ENCODE data around the gene ODAM. TPM values are rescaled to one million over a fixed set of nuclear protein-coding genes. Genes with fewer than 3 reads are reported as not detected.
"Not testable (repeated sequence)": the region's sequence is repeated elsewhere in the genome, so short reads cannot be mapped to it uniquely, and the experiment has no call there.

ODAM gene
- total RNA-seq, 1 donor from 2014 or later = not detected

DNA sequence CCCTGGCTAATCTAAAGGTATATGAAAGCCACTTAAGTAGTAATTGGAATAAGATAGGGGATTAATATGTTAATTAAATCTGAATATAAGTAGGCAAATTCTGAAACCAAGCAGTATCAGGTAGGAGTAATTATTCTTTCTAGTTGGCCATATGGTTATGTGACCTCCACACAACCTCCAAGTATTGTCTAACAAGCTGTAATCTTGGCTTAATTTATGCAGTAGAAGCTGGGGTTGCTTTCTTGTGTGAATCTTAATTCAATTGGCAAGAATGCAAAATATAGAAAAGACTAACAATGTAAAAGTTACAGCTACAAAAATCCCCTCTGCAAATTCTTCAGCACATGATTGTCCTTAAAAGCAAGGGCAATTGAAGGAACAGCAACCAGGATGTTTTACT is 20.6 kb downstream of the ODAM start:
- DNase-seq; ATAC-seq (ENCODE audit: poor library complexity); intact Hi-C loops (cut with DNase I): not testable (repeated sequence)

- ATAC-seq (ENCODE audit: poor library complexity); DNase-seq; intact Hi-C loops (cut with DNase I): not testable (repeated sequence)
Observed at GRCh38 chr4:70216550-70216949, 21.0 kb downstream of the ODAM start.

- DNase-seq; ATAC-seq (ENCODE audit: poor library complexity); intact Hi-C loops (cut with DNase I): not testable (repeated sequence)
Observed at GRCh38 chr4:70221389-70221788, 25.9 kb downstream of the ODAM start.

DNA sequence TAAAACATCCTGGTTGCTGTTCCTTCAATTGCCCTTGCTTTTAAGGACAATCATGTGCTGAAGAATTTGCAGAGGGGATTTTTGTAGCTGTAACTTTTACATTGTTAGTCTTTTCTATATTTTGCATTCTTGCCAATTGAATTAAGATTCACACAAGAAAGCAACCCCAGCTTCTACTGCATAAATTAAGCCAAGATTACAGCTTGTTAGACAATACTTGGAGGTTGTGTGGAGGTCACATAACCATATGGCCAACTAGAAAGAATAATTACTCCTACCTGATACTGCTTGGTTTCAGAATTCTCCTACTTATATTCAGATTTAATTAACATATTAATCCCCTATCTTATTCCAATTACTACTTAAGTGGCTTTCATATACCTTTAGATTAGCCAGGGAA is 26.3 kb downstream of the ODAM start:
- DNase-seq; intact Hi-C loops (cut with DNase I); ATAC-seq (ENCODE audit: poor library complexity): not testable (repeated sequence)

- intact Hi-C loops (cut with DNase I) = no loop called here
- ATAC-seq (ENCODE audit: poor library complexity) (no peak), DNase-seq (no peak)
Observed at GRCh38 chr4:70225824-70226223, 30.3 kb downstream of the ODAM start, which contains the start of gene FDCSP. TSS of gene FDCSP (plus strand) at chr4:70226124. CDS start at chr4:70231195, 5,071 bp downstream.

- DNase-seq (no peak), ATAC-seq (ENCODE audit: poor library complexity) (no peak)
- intact Hi-C loops (cut with DNase I) = no loop called here
Observed at GRCh38 chr4:70236125-70236524, 40.6 kb downstream of the ODAM start.

DNA sequence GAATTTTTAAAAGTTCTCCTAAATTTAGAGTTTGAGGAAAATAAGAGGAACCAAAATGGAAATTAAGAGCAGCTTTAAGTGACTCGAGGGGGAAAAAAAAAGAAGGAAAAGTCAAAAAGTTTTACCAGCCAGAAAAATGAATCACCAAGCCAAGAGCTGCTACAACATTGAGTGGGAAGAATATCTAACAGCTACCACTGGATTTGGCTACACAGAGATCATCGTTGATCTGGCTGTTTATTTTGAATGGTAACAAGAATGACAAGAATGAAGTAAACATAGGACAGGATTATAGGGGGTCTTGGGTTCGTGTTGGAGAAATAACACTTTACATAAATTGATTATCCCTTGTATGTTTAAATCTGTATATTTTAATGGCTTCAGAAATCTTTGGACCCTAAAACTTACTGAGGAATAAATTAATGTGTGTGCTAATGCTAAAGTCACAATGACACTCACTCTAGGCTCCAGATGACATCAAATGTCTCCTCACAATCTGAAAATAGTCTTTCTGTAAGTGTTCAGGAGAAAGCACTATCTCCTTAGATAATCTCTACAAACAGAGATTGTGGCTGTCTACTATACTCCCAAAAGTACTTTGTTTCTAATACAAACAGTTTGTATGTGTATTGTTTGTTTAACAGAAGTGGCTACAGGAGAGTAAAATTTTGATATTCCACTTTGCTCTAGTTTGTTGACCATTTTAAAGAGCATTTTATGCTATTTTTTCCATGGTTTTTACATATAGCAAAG is 43.8 kb downstream of the ODAM start:
- no peak for DNase-seq
- ATAC-seq (ENCODE audit: poor library complexity) = no peak
- intact Hi-C loops (cut with DNase I) = no loop called here

- no peak for DNase-seq
- no peak for ATAC-seq (ENCODE audit: poor library complexity)
- intact Hi-C loops (cut with DNase I) = no loop called here
Observed at GRCh38 chr4:70239884-70240591, 44.5 kb downstream of the ODAM start.

GRCh38 chr4:70242297-70242696 is 46.8 kb downstream of the ODAM start, which contains the start of gene CSN3:
TSS of gene CSN3 (plus strand) at chr4:70242597. CDS start at chr4:70244820, 2,223 bp downstream.
- ATAC-seq (ENCODE audit: poor library complexity); DNase-seq; intact Hi-C loops (cut with DNase I): not testable (repeated sequence)

DNA sequence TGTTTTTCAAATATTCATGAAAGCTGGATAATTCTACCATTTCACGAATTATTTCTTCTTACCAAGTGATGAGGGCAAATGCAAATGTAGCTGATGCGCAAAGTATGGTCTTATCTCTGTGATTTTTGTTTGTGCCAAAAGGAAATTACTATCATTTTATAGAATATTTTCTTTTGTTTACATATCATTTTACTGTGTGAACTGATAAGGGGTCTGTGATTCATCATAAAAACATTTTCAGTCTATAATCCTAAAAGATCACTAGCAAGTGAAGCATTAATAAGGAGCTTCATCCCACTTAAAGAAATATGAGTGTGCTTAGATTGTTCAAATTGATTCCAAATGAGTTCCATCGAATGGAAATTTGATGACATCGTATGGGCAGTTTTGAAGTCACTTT is 47.6 kb downstream of the ODAM start:
- ATAC-seq (ENCODE audit: poor library complexity) (no peak), DNase-seq (no peak)
- intact Hi-C loops (cut with DNase I) = no loop called here

DNA sequence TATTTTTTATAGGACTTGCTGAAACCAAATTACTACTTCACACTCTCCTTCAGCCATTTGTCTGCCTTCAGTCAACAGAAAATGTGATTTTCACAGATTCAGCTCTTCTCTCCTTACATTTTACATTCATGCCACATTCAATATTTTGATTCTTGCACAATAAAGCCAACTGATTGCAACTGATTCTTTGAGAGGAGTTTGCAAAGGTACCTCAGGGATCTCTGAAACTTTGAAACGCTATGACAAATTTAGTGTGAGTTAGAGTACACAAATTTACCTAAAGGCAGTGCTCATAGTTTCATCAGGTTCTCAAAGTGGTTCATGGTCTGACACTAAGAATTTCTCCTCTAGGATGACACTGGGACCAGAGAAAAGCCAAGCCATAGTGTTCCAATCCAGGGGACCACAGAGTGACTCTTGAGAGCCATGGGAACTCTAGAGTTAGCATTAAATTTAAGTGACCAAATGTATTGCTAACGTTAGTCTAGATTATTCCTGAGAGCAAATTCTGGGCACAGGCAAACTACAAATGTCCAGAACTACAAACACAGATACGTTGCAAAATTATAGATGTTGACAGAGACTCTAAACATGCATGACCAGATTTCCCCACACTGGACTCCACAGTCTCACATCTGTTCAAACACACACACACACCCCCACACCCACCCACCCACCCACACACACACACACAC is 55.9 kb downstream of the ODAM start:
- no peak for DNase-seq
- intact Hi-C loops (cut with DNase I) = no loop called here
- ATAC-seq (ENCODE audit: poor library complexity) = no peak

GRCh38 chr4:70251945-70252277 is 56.4 kb downstream of the ODAM start:
- intact Hi-C loops (cut with DNase I) = no loop called here
- DNase-seq = no peak
- ATAC-seq (ENCODE audit: poor library complexity) = no peak

Other genes with a start within 250 kb of the ODAM start
- gene CSN2, start 230.0 kb upstream of the ODAM start, total RNA-seq = not detected
- not detected for gene STATH, start 199.8 kb upstream of the ODAM start, total RNA-seq
- gene HTN3, start 167.3 kb upstream of the ODAM start, total RNA-seq = not detected
- gene HTN1, start 145.3 kb upstream of the ODAM start, total RNA-seq = not detected
- gene PRR27, start 41.5 kb upstream of the ODAM start, total RNA-seq = not detected
- not detected for gene FDCSP, start 30.4 kb downstream of the ODAM start, total RNA-seq
- gene CSN3, start 46.9 kb downstream of the ODAM start, total RNA-seq = not detected
- not detected for gene CABS1, start 139.3 kb downstream of the ODAM start, total RNA-seq
- gene SMR3A, start 165.0 kb downstream of the ODAM start, total RNA-seq = not detected
- not detected for gene SMR3B, start 187.4 kb downstream of the ODAM start, total RNA-seq
- gene OPRPN, start 202.2 kb downstream of the ODAM start, total RNA-seq = not detected

Data from Right ventricle myocardium superior (tissue), 1 donor.